ENCODE data around the gene GBP5.

DNA sequence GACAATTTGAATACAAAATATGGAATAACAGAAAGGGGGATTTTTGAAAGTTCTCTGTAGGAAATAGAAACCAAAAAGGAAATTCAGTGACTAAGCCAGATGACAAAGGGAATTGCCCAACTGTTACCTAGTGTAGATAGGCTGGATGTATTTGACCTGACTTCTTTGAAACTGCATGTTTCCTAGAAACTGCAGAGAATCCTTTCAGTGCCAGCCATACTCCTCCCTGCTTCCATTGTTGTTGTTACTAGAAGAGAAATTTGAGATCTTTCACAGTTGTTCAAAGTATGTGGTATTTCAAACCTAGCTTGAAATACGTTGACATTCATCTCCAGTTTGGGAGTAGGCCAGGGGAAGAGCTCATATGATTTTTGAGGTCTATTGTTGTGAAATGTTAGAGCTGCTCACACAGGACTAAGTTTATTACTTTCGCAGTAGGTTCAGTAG is 1.8 kb upstream of the GBP5 start:
- TF ChIP-seq POLR2AphosphoS5 (IDR thresholded peaks at IDR 0.05), result peak in 1 of 3 donors; percentile 48
- TF ChIP-seq CTCF (IDR thresholded peaks at IDR 0.05), result no peak

All from breast epithelium (tissue), 3 donors.